Coronary artery (tissue), 2 donors: ENCODE measurements around the gene ADGRG6.

Experiments used
- DNase-seq: peaks from one replicate; pipeline ENCODE4 v3.0.0-alpha.2; 2017; ENCODE audit warnings: low spot score
- H3K27ac ChIP-seq, 2 donors: fragments of 200-600 bp; sonication (generic); one replicate each; pipeline ENCODE4 v1.5.1; 2016 to 2019
- H3K4me3 ChIP-seq: fragments of 200-600 bp; sonication (generic); 2 replicates; pipeline ENCODE4 v1.5.1; 2016; ENCODE audit warnings: mild to moderate bottlenecking, moderate library complexity
- CTCF ChIP-seq: fragments of 200-600 bp; sonication (generic); IDR thresholded peaks from one replicate; pipeline ENCODE4 v1.5.1; 2019; ENCODE audit warnings: antibody characterized with exemption

Gene ADGRG6

GRCh38 chr6:142265476-142265875 lies 36.3 kb upstream of the ADGRG6 start:
- DNase-seq = no peak
- no peak overlapping the region for H3K4me3 ChIP-seq
- no peak overlapping the region for H3K27ac ChIP-seq
- no peak for TF ChIP-seq CTCF

- no peak for DNase-seq
- H3K27ac ChIP-seq = no peak overlapping the region
- no peak overlapping the region for H3K4me3 ChIP-seq
- no peak for TF ChIP-seq CTCF
These were observed 35.7 kb upstream of the ADGRG6 start for GRCh38 chr6:142266060-142266459.

- Histone ChIP-seq H3K27ac (no peak overlapping the region), H3K4me3 (no peak overlapping the region)
- DNase-seq = no peak
- TF ChIP-seq CTCF = no peak
These were observed 30.3 kb upstream of the ADGRG6 start for GRCh38 chr6:142271476-142271875.

GRCh38 chr6:142274656-142275055 lies 27.2 kb upstream of the ADGRG6 start:
- TF ChIP-seq CTCF = no peak
- no peak overlapping the region for H3K4me3 ChIP-seq

GRCh38 chr6:142275236-142276006 lies 26.4 kb upstream of the ADGRG6 start:
- Histone ChIP-seq H3K4me3 (no peak overlapping the region), H3K27ac (no peak overlapping the region)
- no peak for TF ChIP-seq CTCF
- DNase-seq = no peak

More at GRCh38 chr6:142274656-142275055, 27.2 kb upstream of the ADGRG6 start:
- H3K27ac ChIP-seq = no peak overlapping the region
- no peak for DNase-seq

- H3K27ac ChIP-seq = no peak overlapping the region
- H3K4me3 ChIP-seq = no peak overlapping the region
- no peak for DNase-seq
- TF ChIP-seq CTCF = no peak
These were observed 25.6 kb upstream of the ADGRG6 start for GRCh38 chr6:142276256-142276655.
